Glomerular endothelial cell (primary cell): Measurements from ENCODE around the gene SSR2. TPM values are rescaled to one million over a fixed set of nuclear protein-coding genes. Genes with fewer than 3 reads are reported as not detected.
"Not testable (repeated sequence)": the region's sequence is repeated elsewhere in the genome, so short reads cannot be mapped to it uniquely, and the experiment has no call there.

Experiments used
- DNase-seq: peaks from one replicate; pipeline ENCODE4 v3.0.0-alpha.2; 2011; ENCODE audit warnings: low read depth, low spot score; ENCODE audit errors: extremely low read depth
- total RNA-seq: library from RNA; depleted of rRNA; stranded (reverse); fragments of >200 nt; gene quantifications from 2 replicates; pipeline ENCODE4 v1.2.3, GENCODE V29; 2015

The SSR2 gene
- total RNA-seq, 1 donor from 2014 or later: 464 TPM

DNA sequence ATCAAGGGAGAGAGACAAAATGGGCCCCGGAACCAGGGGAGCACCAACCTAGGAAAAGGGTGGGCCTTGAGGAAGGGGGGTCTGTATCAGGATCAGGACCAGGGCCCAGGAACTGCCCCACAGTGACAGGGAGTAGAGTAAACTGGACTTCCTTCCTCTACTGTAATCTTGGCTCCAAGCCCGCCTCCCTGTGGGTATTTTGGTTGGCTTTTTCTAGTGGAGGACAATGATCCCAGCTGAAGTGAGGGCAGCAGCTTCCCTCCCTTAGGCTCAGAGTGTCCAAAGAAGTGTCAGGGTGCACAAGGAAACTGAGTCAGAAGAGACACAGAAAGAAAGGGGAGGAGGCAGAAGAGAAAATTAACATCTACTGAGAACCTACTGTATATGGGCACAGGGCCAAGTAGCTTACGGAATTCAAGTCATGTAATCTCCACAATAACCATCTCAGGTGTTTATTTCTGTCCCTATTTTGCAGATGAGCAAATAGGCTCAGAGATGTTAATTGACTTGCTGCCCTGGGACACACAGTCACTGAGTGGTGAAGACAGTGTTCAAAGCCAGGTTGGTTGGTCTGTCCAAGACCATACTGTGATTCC, 28.0 kb upstream of the SSR2 start:
- DNase-seq: no peak

DNA sequence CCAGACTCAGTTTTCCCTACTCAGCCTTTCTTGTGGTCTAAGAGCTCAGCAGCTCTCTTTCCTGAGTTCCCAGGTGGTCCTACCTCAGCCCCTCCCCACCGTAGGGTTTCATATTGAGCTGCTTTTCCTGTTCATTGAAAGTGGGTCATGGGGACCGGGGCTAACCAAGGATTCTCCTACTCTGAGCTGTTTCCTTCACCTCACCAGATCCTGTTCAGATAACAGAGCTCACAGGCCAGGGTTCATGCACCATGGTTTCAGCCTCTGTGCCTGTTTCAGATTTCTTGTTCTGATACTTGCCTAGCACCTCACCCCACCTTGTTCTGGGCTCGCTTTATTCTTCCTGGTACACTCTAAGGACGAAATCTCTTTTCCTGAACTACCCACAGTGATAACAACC, 24.3 kb upstream of the SSR2 start:
- no peak for DNase-seq

DNA sequence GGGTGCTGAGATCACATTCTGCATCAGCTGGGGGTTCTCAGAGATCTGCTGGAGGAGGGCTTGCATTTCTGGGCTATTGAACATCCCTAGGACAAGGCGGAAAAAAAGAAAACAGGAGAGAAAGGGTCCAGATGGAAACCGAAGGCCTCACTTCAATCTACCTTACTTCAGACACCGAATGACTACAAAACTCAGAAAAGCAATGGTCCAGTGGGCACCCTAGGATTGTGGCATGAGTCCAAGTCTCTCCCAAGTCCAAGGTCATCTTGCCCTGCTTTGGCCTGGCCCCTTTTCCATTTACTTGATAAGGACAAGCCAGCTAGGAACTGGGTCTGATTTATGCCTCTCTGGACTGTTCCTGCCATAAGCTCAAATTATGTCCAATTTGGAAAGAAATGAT, 22.1 kb upstream of the SSR2 start:
- no peak for DNase-seq

DNA sequence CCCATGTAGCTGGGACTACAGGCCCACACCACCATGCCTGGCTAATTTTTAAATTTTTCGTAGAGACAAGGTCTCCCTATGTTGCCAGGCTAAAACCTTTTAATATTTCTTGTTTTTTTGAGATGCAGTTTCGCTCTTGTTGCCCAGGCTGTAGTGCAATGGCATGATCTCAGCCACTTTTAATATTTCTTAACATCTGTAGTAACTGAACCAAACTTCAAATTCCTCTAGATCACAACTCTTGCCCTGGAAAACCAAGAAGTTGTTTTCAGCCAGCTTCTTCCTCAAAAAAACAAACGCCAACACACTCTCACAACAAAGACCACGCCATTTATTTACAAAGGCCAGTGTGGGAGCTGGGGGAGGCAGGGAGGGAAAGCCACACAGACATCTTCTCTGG, 14.2 kb upstream of the SSR2 start:
- not testable (repeated sequence) for DNase-seq

DNA sequence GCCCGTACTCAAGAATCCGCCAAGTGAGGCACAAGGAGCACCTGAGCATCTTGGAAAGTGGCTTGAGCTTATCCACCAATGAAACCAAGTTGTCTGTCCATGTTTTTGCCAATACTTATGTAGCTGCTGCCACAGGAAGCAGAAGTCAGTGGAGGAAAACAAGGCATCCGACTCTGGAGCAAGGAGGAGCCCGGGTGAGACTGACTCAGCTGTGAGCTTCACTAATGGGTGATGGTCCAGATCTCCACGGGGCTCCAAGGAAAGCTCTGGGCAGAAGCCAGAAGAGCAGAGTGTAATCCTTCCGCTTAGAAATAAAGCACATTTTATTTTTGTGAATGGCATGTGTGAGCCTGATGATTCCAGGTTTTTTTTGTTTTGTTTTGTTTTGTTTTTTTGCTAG, 12.3 kb upstream of the SSR2 start:
- no peak for DNase-seq

DNA sequence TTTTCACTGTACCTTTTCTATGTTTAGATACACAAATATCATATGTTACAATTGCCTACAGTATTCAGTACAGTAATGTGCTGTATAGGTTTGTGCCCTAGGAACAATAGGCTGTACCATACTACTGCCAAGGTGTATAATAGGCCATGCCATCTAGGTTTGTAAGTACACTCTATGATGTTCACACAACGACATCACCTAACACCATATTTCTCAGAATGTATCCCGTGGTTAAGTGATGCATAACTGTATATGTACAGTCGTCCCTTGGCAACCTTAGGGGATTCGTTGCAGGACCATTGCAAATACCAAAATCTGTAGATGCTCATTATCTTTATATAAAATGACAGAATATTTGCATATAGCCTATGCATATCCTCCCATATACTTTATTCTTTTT, 5.8 kb upstream of the SSR2 start:
- no peak for DNase-seq

DNA sequence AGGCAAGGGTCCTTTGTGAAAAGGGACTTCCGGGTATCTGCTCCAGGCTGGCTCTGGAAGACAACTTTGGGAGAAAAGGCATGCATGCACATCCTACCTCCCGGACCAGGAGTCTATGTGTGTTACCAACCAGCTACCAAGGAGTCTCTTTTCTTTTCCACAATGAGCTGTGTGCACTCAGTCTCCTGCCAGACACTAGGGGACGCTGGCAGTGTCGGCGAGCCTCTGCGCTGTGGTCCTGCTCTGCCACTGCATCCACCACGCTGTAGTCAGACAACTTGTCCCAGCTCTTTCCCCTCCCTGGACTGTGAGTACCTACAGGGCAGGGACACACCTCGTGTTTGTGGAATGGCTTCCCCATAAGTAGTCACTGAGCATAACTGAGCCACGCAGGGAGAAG, 5.1 kb upstream of the SSR2 start:
- no peak for DNase-seq

DNA sequence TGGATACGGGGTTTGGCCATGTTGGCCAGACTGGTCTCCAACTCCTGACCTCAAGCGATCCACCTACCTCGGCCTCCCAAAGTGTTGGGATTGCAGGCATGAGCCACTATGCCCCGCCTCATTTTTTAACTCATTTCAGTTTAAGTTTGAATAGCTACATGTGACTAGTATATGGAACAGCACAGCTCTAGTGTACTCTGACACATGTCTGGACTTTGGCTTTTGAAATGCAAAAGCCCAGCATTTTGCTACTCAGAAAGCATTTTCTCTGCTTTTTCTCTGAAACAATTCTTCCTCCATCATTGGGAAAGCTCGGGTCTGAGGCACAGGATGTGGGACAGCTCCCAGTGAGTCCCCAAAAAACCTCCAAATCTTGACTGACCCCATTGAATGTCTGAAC, 4.0 kb upstream of the SSR2 start:
- no peak for DNase-seq

DNA sequence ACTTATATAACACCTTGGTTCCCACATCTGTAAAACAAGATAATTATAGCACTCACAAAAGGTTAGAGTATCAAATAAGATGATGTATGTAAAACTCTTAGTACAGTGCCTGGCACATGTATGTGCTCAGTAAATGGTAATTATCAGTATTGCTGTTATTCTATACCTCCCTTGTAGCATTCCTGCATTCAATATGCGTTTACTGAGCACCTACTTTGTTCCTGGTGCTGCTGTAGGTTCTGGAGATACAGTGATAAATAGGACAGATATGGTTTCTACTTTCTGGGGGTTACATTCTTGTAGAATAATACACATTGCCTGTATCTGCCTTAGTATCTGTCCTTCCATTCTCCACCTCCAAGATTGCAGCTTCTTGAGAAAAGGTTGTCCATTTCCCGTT, 1.2 kb upstream of the SSR2 start:
- no peak for DNase-seq

DNA sequence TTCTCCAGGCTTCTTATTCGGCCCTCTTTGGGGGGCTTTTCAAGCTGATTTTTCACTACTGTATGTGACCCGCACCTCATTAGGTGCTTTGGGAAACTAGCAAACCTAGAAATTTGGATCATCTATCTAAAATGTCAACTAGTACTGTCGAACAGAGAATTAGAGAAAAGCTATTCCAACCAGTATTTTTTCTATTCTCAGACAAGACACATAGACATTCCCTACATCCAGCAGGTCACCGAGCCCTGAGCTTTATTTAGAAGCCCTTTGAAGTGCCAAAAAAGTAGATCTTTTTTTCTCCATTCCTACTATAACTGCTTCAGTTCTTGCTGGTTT, 310 bp upstream of the SSR2 start:
- DNase-seq: no peak

DNA sequence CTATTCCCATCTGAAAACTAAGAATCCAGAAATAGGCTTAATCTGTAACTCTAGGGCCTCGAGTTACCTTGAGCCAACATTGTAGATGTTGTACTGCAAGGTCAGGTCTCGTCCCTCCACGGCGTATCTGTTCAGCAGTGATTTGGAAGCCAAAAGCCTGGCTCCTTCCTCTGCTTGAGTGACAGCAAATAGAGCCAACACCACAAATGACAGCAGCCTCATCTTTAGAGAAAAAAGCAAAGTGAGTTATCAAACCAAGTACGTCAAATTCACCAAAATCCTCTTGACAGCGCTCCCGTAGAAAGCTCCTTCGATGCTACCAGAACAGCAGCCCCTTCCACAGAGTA, 832 bp downstream of the SSR2 start:
- no peak for DNase-seq

DNA sequence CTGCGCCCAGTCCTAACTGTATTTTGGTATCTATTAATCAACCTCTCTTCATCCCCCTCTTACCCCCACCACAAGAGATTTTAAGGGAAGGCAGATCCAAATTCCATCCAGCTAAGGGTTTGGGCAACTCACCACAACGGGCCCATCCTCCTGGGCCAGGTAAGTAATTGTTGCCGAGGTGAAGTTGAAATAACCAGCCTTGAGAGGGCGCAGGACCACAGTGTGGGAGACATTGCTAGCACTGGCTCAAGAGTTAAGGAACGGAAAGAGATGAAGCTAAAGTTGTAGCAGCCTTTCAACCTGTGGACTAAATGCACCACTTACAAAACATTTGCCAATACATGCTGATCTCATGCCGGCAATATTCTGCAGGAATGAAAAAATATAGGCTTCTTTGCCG, 5.9 kb downstream of the SSR2 start:
- no peak for DNase-seq

DNA sequence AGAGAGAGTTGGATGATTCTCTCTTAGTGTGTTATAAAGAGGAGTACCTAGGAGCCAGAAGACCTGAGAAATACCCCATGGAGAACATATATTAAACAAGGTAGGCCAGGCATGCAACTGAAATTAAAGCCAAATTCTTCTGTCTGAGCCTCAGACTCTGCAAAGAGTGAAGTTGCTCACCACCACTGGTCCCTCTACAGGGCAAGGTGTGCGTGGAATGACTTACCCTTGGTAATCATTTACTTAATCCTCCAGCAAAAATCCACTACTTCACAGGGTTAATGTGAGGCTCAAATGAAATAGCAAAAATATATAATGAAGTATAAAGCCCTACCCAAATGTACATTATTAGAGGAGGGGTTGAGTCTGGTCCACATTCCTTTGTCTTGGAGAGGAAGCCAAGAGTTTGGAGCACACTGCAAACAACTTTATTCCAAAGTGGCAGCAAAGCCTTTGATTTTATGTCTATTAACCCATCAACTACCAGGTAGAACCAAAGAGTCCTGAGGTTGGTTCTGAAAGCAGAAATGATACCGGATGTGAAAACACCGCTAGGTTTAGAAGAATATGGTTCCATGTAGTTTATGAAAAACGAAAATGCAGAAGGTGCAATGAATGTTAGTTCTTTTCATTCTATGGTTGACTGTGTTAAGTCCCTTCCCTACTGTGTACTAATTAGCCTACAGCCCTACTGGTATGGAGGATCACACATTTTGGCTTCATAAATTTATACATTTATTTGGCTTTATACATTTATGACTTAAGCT, 8.5 kb downstream of the SSR2 start:
- DNase-seq: no peak

DNA sequence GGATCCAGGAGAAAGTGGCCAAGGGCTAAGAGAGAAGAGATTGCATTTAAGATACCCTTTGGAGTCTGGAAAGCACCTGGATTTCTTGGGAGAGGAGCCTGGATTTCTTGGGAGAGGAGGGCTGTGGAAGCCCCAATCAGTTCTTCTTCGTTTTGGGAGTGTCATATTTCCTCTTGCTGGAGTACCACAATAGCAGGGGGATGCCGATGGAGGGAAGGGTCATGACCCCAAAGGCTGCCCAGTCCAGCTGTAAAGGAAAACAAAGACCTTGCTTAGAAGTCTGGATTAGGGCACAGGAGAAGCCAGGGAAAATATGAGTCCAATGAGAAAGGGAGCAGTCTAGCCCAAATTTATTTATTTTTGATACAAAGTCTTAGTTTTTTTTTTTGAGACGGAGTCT, 11.3 kb downstream of the SSR2 start:
- DNase-seq: no peak

DNA sequence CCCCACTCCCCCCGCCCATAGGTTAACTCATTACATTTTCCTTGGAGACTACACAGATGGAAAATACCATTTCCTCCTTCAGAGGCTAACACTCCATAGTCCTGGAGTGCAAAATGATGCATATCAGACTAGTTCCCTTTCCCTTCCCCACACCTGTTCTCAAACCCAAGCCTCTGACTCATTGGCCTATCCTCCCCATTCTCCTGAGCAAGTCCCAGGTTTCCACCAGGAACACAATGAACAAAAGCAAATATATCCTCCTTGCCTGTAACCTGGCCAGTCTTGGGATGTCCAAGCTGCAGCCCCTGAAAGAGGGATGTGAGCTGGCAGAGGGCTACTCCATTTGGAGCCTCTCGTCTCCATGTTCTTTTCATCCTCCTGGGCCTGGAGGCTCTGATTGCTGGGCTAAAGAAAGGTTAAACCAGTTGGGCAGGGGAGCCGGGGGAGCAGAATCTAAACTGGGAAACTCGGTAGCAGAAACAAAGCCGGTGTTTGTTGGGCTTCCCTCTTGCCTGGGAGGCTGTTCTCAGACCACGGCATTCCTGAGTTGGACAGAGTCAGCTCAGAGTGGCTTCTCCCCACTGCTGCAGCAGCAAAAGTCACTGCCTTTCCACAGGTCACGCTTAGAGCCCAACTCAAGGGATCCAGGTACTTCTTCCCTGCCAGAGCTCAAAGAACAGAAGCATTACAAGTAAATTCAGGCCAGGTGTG, 13.9 kb downstream of the SSR2 start:
- no peak for DNase-seq

DNA sequence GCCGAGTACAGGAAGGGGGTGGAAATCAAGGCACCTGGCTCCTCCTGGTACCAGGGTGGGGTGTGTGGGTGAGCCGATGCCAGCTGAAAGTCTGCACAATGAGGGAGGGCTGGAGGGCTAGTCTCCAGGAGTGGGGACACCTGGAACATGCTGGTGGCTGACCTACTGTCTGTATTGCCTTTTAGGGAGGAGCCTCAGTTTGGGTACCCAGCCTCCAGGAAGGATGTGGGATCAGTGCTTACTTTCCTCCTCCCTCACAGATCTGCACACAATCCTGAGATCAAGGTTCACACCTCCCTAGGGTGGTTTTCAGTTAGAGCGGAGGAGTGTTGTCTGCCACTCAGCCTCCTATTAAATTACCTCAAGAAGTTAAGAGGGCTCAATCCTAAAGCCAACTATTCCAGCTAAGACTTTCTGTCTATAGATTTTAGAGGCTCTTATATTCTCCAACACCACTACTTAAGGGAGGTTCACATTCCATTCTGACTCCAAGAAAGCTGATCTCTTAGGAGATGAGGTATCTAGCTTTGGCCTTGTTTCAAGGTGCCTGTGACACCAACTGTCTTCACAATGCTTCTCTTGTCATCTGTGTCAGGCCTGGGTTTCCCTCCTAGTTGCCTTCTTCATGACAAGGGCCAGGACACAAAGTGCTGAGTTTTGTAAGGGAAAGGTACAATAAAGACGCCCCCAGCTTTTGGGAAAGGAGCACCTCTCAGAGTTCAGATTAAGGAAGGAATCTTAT, 15.7 kb downstream of the SSR2 start:
- DNase-seq: no peak

DNA sequence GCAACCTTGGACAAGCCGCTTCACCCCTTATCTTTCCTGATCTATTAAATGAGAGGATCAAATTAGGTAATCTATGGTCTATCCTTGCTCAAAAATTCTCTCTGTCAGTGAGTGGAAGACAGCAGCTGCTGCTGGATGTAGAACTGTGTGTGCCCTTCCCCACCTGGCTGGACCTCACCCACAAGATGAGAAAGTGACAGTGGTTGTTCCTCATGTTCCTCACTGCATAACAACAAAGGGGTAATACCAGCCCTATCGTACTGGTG, 16.9 kb downstream of the SSR2 start:
- DNase-seq: no peak

DNA sequence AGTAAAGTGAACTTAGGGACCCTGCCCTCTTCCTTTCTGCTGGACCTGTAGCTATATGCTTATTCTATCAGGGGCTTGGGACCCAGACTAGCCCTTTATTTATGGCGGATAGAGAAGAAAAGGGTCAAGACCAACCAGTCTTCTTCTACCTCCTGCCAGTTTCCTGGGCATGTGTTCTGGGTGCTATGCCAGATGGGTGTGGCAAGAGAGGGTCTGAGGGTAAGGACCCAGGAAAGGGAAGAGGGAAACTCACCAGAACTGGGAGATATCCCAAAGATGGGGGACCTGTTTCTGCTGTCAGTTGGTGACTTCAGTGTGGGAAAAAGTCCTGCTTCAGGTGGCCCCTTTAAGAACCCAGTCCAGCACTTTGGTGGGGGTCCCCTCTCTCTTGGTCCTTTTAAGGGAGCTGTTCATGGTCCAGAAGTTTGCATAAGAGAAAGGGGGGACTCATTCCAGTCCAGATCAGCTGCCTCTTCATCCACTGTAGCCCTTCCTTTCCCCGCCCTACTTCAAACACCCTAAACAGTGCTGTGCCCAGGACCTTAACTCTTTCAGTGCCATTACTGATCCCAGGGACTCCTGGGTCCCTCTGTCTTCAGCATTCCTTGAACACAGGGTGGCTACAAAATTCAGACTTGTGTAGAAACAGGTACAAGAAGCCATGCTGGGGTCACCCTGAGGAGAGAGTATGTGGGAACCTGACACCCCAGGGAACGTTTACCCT, 18.4 kb downstream of the SSR2 start:
- DNase-seq: no peak

DNA sequence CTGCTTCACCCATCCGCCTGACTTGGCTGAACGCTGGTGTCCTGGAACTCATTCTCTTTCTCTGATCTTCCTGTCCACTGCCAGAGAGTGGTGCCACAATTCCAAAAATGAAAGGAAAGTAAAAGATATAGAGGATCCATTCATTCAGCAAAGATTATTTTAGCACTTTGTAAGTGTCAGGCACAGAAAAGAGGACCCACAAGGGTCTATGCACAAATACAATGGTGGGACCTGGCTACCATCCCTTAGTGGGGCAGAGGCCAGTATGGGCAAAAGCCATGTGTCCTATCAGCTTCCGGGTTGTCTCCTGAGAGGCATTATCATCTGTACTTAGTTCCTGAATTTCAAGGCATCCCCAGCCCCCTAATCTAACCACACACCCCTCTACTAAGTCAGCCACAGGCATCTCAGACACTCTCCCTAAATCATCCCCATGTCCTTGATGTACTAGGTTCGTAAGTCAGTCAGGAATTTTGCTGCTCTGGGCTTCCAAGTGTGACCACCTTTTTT, 19.0 kb downstream of the SSR2 start:
- DNase-seq: no peak

DNA sequence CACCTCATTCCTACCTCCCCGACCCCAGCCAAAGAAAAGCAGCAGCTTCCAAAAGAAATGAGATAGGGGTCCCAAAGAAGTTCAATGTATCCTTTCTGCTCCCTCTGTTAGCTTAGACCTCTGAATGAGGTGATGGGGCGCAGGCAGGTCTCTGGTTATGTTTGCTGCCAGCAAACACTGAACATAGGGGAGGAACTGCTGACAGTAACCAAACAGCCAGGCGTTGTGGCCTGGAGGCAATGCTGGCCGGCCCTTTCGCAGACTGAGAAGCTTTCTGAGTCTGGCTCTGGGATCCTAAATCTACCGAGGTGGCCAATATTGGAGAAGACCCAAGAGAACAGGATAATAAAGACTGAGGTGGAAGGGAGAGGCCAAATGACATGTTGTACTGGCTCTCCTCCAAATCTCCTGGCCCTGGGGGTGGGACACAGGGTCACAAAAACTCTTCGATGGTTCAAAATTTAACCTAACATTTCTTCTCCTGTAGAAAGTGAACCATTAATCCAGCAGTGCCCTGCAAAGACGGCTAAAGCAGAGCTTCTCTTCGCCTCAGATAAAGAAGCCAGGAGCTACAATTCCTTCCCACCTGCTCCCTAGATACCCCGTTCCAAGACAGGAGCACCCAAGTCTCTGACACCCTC, 19.6 kb downstream of the SSR2 start:
- DNase-seq: no peak

DNA sequence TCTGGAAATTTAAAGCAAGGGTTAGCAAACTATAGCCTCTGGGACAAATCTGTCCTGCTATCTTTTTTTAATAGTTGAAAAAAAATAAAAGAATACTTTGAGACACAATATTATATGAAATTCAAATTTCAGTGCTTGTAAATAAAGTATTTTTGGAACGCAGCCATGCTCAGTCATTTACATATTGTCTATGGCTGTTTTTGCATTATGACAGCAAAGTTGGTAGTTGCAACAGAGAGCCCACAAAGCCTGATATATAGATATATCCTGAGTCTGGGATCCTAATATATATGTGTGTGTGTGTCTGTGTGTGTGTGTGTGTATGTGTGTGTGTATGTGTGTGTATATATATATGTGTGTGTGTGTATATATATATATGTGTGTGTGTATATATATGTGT, 20.8 kb downstream of the SSR2 start:
- DNase-seq: no peak
